ENCODE data around the gene CCDC13. TPM values are rescaled to one million over a fixed set of nuclear protein-coding genes. Genes with fewer than 3 reads are reported as not detected.

Gene CCDC13
- total RNA-seq, 2 experiments from 2014 or later = 0.38 TPM; not detected in 1

- no peak for ATAC-seq (ENCODE audit: poor library complexity)
- Mint-ChIP-seq H3K27me3 (no peaks in the 10 kb centered on the region), H3K4me3 (no peak overlapping the region), H3K27ac (no peak overlapping the region), H3K4me1 (ENCODE audit: low read depth) (peaks cover 32% of the 10 kb centered on the region), H3K36me3 (ENCODE audit: low read depth) (no peaks in the 10 kb centered on the region), H3K9me3 (no peaks in the 10 kb centered on the region)
- peaks cover 31% of the 10 kb centered on the region for H3K4me1 ChIP-seq (ENCODE audit: insufficient read depth, low read length)
- intact Hi-C loops (cut with DNase I, micrococcal nuclease) = loop anchor here in 1 of 2 experiments (5.0 kb wide), 2 partner anchors 250 to 505 kb away; partner anchors contain the start of gene VIPR1
- no peak for TF ChIP-seq CTCF (IDR thresholded peaks at IDR 0.05)
- CTCF ChIA-PET = no interaction called here
- no peak for DNase-seq
- H3K4me3 ChIP-seq (ENCODE audit: low read length) = no peak overlapping the region
- no peaks in the 10 kb centered on the region for H3K27me3 ChIP-seq (ENCODE audit: control insufficient read depth in 1 of 2, insufficient read depth in 2 of 2, low read length in 2 of 2)
- no peak overlapping the region for H3K27ac ChIP-seq (ENCODE audit: low read depth in 1 of 2, low read length in 2 of 2)
- POLR2A ChIA-PET = interaction anchor here (1.2 kb wide), 1 partner anchor 8 kb away, joined by 3 read pairs; no protein-coding TSS in a partner anchor
- no peaks in the 10 kb centered on the region for H3K36me3 ChIP-seq (ENCODE audit: insufficient read depth, low read length)
- H3K9me3 ChIP-seq (ENCODE audit: control insufficient read depth in 1 of 2, insufficient read depth in 1 of 2, low read length in 2 of 2) = no peaks in the 10 kb centered on the region
Observed at GRCh38 chr3:42752441-42752840, 20.6 kb downstream of the CCDC13 start.

DNA sequence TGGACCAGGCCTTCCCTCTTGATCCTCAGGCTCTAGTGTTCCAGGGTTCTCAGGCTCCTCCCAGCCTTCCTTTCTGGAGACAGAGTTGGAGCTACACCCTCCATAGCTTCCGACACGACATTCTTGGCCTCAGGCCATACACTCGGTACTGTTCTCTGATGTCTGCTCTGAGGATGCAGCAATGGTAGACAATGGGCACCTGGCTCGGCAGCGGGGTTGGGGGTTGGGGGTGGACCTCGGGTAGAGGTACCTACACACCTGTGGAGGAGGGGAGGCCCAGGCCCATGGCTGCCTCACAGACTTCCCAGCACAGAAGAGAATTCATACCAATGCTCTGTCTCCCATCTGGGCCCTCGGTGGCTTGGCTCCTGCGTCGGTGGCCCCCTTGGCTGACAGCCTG lies 21.4 kb downstream of the CCDC13 start:
- no peak overlapping the region for H3K27ac ChIP-seq (ENCODE audit: low read depth in 1 of 2, low read length in 2 of 2)
- no peak overlapping the region for H3K4me3 ChIP-seq (ENCODE audit: low read length)
- CTCF ChIA-PET = no interaction called here
- H3K36me3 ChIP-seq (ENCODE audit: insufficient read depth, low read length) = no peaks in the 10 kb centered on the region
- Mint-ChIP-seq H3K36me3 (ENCODE audit: low read depth) (no peaks in the 10 kb centered on the region), H3K27me3 (no peaks in the 10 kb centered on the region), H3K4me3 (no peak overlapping the region), H3K9me3 (no peaks in the 10 kb centered on the region), H3K4me1 (ENCODE audit: low read depth) (peaks cover 40% of the 10 kb centered on the region), H3K27ac (no peak overlapping the region)
- DNase-seq (no peak), ATAC-seq (ENCODE audit: poor library complexity) (no peak)
- POLR2A ChIA-PET = no interaction called here
- peaks cover 40% of the 10 kb centered on the region for H3K4me1 ChIP-seq (ENCODE audit: insufficient read depth, low read length)
- intact Hi-C loops (cut with DNase I, micrococcal nuclease) = loop anchor here in 1 of 2 experiments (5.0 kb wide), 2 partner anchors 249 to 504 kb away; partner anchors contain the start of gene VIPR1
- TF ChIP-seq CTCF (IDR thresholded peaks at IDR 0.05) = no peak
- H3K9me3 ChIP-seq (ENCODE audit: control insufficient read depth in 1 of 2, insufficient read depth in 1 of 2, low read length in 2 of 2) = no peaks in the 10 kb centered on the region
- no peaks in the 10 kb centered on the region for H3K27me3 ChIP-seq (ENCODE audit: control insufficient read depth in 1 of 2, insufficient read depth in 2 of 2, low read length in 2 of 2)

GRCh38 chr3:42750834-42751233 lies 22.2 kb downstream of the CCDC13 start:
- Histone ChIP-seq H3K27me3 (ENCODE audit: control insufficient read depth in 1 of 2, insufficient read depth in 2 of 2, low read length in 2 of 2) (no peaks in the 10 kb centered on the region), H3K4me1 (ENCODE audit: insufficient read depth, low read length) (peaks cover 47% of the 10 kb centered on the region), H3K4me3 (ENCODE audit: low read length) (no peak overlapping the region), H3K9me3 (ENCODE audit: control insufficient read depth in 1 of 2, insufficient read depth in 1 of 2, low read length in 2 of 2) (no peaks in the 10 kb centered on the region), H3K27ac (ENCODE audit: low read depth in 1 of 2, low read length in 2 of 2) (no peak overlapping the region), H3K36me3 (ENCODE audit: insufficient read depth, low read length) (no peaks in the 10 kb centered on the region)
- CTCF ChIA-PET = no interaction called here
- Mint-ChIP-seq H3K36me3 (ENCODE audit: low read depth) (no peaks in the 10 kb centered on the region), H3K27ac (no peak overlapping the region), H3K27me3 (no peaks in the 10 kb centered on the region), H3K9me3 (no peaks in the 10 kb centered on the region), H3K4me3 (no peak overlapping the region), H3K4me1 (ENCODE audit: low read depth) (peaks cover 45% of the 10 kb centered on the region)
- POLR2A ChIA-PET = no interaction called here
- no peak for DNase-seq
- no peak for TF ChIP-seq CTCF (IDR thresholded peaks at IDR 0.05)
- no peak for ATAC-seq (ENCODE audit: poor library complexity)
- intact Hi-C loops (cut with DNase I, micrococcal nuclease) = loop anchor here in 1 of 2 experiments (5.0 kb wide), 2 partner anchors 249 to 504 kb away; partner anchors contain the start of gene VIPR1

All from CD4-positive, alpha-beta T cell (primary cell).